Amygdala (tissue), 56 donors: ENCODE results near the gene CUBN.
"Not testable (repeated sequence)": the region's sequence is repeated elsewhere in the genome, so short reads cannot be mapped to it uniquely, and the experiment has no call there.

ENCODE experiments used
- DNase-seq, 56 donors: peaks; one replicate each; lab custom pipeline; 2025; lab: John Stamatoyannopoulos, UW

The CUBN gene

GRCh38 chr10:17022896-17023295 is 106.7 kb downstream of the CUBN start:
- DNase-seq = no peak

DNA sequence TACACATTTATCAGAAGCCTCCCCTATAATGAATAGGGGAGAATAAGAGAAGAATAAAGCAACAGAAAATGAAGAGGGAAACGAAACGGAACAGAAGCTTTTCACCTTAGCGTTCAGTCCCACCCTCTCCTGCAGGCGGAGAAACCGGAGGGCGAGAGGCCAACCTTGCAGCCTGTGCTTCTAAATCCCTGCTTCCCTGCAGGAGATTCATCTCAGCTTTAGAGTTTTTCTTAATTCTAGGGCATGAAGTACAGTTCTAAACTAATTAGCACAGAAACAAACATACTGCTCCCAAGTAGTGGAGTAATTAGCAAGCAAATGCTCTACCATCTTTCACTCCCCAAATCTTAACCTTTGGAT is 107.2 kb downstream of the CUBN start:
- no peak for DNase-seq

GRCh38 chr10:17021656-17022465 is 107.8 kb downstream of the CUBN start:
- DNase-seq = no peak

GRCh38 chr10:17019696-17020095 is 109.9 kb downstream of the CUBN start:
- no peak for DNase-seq

DNA sequence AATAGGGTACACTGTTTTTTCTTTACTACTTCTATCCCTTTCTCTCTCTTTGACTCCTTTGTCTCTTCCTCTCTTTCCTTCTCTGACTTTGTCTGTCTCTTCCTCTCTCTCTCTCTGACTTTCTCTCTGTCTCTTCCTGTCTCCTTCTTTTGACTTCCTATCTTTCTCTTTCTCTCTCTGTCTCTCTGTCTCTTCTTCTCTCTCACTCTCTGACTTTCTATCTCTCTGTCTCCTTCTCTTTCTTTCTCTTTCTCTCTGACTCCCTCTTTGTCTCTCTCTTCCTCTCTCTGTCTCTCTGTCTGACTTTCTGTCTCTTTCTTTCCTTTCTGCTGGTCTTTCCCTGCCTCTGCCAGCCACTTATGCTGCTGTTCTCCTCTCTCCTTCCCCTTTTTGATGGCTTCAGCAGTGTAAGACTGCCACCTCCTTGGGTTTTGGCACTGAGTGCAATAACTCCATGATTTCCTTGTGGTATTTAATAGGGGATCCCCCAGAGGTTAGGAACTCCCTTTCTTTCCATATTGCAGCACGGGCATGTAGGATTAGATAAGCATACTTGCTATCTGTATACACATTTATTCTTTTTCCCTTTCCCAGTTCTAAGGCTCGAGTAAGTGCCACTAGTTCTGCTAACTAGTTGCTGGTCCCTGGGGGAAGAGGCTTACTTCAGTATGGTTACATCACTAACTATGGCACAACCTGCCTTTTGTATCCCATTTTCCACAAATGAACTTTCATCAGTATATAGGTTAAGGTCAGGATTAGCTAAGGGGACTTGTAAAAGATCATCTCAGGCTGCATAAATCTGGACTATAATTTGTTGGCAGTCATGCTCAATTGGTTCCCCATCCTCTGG is 116.3 kb downstream of the CUBN start:
- DNase-seq = not testable (repeated sequence)

- DNase-seq = not testable (repeated sequence)
Measured at GRCh38 chr10:17012731-17013130, 116.9 kb downstream of the CUBN start.

- no peak for DNase-seq
Measured at GRCh38 chr10:17010363-17011145, 119.1 kb downstream of the CUBN start.

DNA sequence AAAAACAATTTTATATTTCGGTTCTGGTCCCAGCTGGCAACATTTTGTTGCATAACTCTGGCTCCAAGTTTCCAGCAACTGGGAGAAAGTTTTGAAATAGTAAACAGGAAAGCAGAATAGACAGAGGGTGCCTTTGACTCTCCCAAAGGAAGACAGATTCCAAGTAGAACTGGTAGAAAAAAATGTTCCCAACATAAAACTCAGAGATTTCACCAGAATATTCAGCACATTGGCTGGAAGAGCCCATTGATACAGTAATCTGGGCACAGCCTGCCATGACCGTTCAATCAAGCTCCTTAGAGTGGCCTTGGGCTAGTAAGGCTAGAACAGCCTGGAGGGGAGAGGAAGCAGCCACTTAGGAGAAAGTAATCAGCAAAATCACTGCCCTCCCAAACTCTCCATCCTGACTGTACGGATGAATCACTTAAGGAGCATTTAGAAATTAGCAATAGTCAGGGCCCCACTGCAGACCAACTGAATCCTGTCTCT is 120.4 kb downstream of the CUBN start:
- no peak for DNase-seq

DNA sequence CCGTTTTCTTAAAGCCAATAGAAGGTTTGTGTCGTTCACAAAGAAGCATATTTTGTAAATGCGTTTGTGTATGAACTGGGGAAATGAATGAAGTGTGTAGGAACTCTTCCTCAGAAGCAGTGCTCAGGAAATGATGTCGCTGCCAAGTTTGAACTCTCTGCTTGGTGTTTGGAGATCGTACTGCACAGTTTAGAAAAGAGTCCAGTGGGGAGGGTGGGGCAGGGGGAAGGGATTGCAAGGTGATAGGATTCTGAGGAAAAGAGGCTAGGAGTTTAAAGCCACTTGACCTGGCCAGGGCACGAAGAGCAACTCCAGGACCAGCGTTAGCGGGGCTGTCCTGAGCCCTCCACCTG is 122.2 kb downstream of the CUBN start:
- no peak for DNase-seq

- no peak for DNase-seq
Measured at GRCh38 chr10:17006631-17007417, 122.8 kb downstream of the CUBN start.

- no peak for DNase-seq
Measured at GRCh38 chr10:17005621-17006566, 123.7 kb downstream of the CUBN start.

- DNase-seq = no peak
Measured at GRCh38 chr10:17004801-17005380, 124.7 kb downstream of the CUBN start.

- DNase-seq = no peak
Measured at GRCh38 chr10:17003651-17004286, 125.8 kb downstream of the CUBN start.

GRCh38 chr10:17003151-17003550 is 126.5 kb downstream of the CUBN start:
- DNase-seq = no peak

DNA sequence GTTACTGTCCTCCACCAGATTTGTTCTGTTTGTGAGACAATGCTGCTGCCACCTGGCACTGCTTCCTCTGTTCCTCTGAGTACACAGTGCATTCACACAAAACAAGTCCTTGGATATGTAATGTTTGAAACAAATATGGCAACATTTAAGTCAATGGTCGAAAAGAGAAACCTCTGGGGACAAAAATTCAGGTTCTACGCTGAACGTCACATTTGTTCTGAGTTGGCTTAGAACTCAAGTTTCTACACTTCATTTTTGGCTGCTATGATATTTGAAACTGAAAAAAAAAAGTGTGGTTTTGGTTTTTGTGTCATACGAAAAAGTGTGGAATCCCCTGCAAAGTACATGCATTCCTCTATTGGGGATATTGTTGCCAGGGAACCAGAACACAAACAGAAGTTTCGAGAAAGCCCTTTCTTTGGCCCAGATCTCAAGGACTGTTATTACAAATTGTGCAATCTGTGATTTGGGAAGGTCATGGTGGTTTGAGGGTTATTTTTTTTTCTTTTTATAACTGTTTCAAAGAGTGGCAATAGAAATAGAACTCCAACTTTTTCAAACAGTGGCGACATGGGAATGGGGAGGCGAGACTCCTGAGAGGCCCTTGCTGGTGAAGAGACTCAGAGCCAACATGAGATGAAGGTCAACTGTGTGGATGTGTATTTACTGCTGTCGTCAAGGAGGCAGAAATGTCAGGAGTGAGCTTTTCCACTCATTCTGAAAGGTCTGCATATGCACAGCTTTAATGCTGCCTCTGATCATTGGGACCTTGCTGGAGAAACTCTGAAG is 127.5 kb downstream of the CUBN start:
- no peak for DNase-seq

- no peak for DNase-seq
Measured at GRCh38 chr10:17001297-17001744, 128.3 kb downstream of the CUBN start.
